Epidermal melanocyte (primary cell): ENCODE measurements around the gene THRSP.
"Not testable (repeated sequence)": the region's sequence is repeated elsewhere in the genome, so short reads cannot be mapped to it uniquely, and the experiment has no call there.

Source experiments
- DNase-seq: peaks from one replicate; pipeline ENCODE4 v3.0.0; 2011; ENCODE audit warnings: low spot score; ENCODE audit not compliant: insufficient read length

Gene THRSP

DNA sequence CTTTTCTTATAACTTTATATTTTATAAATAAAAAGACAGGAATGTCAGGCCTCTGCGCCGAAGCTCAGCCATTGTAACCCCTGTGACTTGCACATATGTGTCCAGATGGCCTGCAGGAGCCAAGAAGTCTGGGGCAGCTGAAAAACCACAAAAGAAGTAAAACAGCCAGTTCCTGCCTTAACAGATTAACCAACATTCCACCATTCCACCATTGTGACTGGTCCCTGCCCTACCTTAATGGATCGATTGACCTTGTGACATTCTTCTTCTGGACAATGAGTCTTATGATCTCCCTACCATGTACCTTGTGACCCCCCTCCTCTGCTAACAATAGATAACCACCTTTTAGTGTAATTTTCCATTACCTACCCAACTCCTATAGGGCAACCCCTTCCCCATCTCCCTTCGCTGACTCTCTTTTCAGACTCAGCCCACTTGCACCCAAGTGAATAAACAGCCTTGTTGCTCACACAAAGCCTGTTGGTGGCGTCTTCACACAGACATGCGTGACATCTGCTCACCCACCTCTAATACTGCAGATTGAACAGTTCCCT lies 22.9 kb downstream of the THRSP start:
- DNase-seq = not testable (repeated sequence)

- DNase-seq = no peak
Observed at GRCh38 chr11:78094250-78094649, 30.6 kb downstream of the THRSP start.

- DNase-seq = no peak
Observed at GRCh38 chr11:78097666-78098385, 34.2 kb downstream of the THRSP start.

GRCh38 chr11:78099666-78100065 lies 36.0 kb downstream of the THRSP start:
- DNase-seq = no peak

DNA sequence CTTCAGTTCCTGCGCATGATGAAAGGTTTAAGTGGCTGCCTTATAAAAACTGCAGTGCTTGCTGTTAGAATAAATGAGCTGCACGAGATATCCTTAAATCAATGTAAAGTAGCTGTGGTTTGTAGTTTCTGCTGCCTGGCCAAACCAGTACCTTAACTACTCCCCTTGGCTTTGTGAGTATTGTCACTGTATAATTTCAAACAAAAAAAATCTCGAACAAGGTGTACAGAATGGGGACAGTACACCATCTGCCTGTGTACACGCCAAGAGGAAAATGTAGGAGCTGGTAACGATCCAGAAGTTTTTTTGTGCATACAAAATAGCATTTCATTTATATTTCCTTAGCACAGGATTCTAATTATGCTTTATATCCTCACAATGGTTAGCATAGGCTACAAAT lies 36.6 kb downstream of the THRSP start:
- DNase-seq = no peak

DNA sequence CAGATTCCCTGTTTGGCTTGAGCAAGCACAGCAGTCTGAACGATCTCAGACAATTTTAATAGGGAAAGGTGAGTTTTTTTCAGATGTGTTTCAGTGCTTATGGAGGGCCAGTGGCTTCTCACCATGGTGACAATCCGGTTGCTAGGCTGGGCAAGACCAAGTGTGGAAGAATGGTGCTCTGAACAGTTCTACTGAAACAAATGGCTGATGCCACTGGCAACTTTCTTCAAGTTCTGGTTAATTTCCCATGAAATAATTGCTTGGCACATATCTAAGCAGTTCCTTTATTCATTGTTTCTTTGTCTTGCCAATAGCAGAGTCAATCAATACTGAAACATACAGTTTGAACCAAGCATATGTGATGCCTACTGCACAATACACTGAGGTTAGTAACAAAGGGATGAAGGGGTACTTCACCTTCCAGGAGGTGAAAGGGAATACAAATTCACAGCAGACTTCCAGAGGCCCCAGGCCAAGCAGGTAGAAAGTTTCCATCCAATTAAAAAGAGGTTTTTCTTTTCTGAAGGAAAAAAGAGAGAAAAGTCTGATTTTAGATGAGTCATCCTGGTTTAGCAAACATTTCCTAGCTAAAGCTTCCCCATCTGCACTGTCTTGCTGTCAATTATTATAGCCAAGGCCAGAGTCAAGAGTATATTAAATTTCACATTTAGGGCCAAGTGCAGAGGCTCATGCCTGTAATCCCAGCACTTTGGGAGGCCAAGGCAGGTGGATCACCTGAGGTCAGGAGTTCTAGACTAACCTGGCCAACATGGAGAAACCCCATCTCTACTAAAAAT lies 37.2 kb downstream of the THRSP start:
- no peak for DNase-seq

DNA sequence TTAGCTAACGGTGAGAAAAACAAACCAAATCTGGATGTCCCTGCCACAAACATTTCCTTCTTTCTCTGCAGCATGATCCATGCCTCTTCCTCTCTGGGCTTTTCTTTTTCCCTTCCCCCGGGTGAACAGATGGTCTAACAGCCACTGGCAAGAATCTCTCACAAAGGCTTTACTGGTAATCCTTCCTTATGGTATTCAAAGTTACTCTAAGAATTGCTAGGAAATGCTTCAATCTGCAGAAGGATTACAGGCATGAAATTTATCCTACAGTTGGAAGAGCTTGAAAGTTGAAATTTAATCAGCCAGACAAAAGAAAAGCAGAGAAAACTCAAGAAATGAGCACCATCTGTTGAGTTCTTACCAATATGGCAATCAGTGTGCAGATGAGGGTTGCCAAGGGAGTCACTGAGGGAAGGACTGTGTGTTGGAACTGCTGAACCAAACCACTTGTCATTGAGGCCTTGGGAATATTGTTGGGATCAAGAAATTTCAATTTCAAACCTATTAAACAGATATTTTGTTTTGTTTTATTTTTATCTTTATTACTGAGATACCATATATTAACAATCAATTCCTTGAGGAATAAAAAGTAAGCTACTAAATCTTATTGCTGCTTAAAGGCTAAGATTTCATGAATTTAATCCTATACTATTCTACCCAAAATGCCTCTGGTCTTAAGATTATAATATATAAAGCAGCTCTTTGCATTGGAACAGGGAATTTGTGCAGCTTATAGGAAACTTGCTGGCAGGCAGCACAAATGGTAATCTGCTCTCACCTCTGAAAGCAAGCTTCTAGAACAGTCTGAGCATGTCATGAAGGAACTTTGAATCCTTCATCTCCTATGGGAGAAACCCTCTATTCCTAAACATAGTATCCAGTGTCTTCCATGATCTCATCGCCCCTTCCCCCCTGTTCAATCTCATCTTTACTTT lies 45.7 kb downstream of the THRSP start:
- no peak for DNase-seq

- DNase-seq = no peak
Observed at GRCh38 chr11:78110351-78110750, 46.7 kb downstream of the THRSP start.

DNA sequence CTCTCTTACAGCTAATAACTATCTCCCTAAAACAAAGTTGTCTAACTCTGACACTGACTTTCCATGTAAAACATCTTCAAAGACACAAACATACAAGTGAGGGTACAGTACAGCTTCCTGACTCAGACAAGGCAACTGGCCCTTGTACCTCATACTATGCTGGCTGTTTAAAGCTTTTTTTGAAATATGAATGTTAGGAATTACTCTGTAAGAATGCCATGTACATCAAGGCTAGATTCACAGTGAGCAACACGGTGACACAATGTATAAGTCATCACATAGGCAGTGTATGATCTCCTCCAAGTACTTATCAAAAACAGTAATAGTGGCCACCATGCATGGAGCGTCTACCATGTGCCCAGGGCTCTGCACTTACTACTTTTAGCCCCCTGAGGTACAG lies 47.2 kb downstream of the THRSP start:
- no peak for DNase-seq

GRCh38 chr11:78111298-78111697 lies 47.6 kb downstream of the THRSP start:
- no peak for DNase-seq

DNA sequence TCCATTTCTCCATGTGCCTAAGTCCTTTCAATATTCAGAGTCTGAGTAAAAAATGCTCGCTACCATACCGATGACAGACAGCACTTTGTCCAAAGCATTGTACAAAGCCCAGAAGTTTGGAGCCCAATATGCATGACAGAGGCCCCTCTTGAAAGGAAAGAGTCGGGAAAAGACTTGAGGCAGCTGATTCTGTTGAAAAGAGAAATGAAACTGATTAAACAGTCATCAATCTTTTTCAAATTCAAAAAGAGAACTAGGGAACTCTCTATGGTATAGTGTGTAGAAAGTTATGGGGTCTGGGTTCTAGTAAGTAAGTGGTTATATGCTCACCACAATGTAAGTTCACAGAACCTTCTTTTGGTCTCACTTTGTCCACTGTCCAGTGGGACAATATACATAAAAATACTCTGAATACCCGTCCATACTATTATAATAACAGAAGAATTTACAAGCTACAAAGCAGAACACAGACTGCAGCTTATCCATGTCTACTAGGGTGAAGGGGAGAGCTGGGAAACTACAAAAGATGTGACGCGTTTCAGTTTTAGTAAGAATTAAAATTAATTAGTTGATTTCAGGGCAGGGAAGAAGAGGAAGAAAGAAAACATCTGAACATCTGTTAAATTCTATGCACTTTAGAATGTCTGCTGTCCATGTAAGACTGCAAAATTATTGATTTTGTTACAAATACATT lies 49.1 kb downstream of the THRSP start:
- DNase-seq = no peak
